GM10266 (cell line): ENCODE results near the gene MAN1B1.
"Not testable (repeated sequence)": the region's sequence is repeated elsewhere in the genome, so short reads cannot be mapped to it uniquely, and the experiment has no call there.

Experiments used
- DNase-seq: peaks from one replicate; pipeline ENCODE4 v3.0.0; 2012; ENCODE audit errors: extremely low spot score
- CTCF ChIP-seq: IDR thresholded peaks from 2 replicates; pipeline ENCODE4 v1.5.1; 2012; ENCODE audit warnings: mild to moderate bottlenecking, low read depth; ENCODE audit not compliant: control insufficient read depth, insufficient read depth; ENCODE audit errors: missing control alignments

Gene MAN1B1

GRCh38 chr9:137127301-137128157 lies 40.7 kb downstream of the MAN1B1 start:
- no peak for TF ChIP-seq CTCF

GRCh38 chr9:137128158-137128861 lies 41.5 kb downstream of the MAN1B1 start:
- no peak for TF ChIP-seq CTCF
- DNase-seq, result no peak

More at GRCh38 chr9:137127301-137128157, 40.7 kb downstream of the MAN1B1 start:
- no peak for DNase-seq

- TF ChIP-seq CTCF, result no peak
- DNase-seq, result no peak
These were observed 42.2 kb downstream of the MAN1B1 start for GRCh38 chr9:137128862-137129455.

GRCh38 chr9:137129456-137130175 lies 42.8 kb downstream of the MAN1B1 start:
- peak; percentile 97 for DNase-seq
- no peak for TF ChIP-seq CTCF

GRCh38 chr9:137130176-137130755 lies 43.5 kb downstream of the MAN1B1 start:
- no peak for TF ChIP-seq CTCF

GRCh38 chr9:137134191-137134590 lies 47.4 kb downstream of the MAN1B1 start:
- no peak for DNase-seq
- no peak for TF ChIP-seq CTCF

More at GRCh38 chr9:137130176-137130755, 43.5 kb downstream of the MAN1B1 start:
- DNase-seq, result no peak

GRCh38 chr9:137135154-137135553 lies 48.4 kb downstream of the MAN1B1 start:
- DNase-seq, result not testable (repeated sequence)
